GM10248 (cell line): ENCODE results near the gene NUP62.
"Not testable (repeated sequence)": the region's sequence is repeated elsewhere in the genome, so short reads cannot be mapped to it uniquely, and the experiment has no call there.

Experiments used
- CTCF ChIA-PET: fragments of 300-600 bp; sonication (Branson Sonifier 250); formaldehyde crosslinking; extraction: SDS; loops from one replicate; lab custom pipeline; 2021; ENCODE audit warnings: antibody characterized with exemption; lab: Yijun Ruan, JAX
- POLR2A ChIA-PET: fragments of 350-650 bp; sonication (Branson Sonifier 250); formaldehyde crosslinking; extraction: SDS; loops from one replicate; lab custom pipeline; 2020; ENCODE audit warnings: antibody characterized with exemption; lab: Yijun Ruan, JAX
- DNase-seq: peaks from one replicate; pipeline ENCODE4 v3.0.0; 2012; ENCODE audit errors: extremely low spot score
- CTCF ChIP-seq: IDR thresholded peaks from 2 replicates; pipeline ENCODE4 v1.5.1; 2012; ENCODE audit warnings: mild to moderate bottlenecking, low read depth; ENCODE audit errors: extremely low read depth, missing control alignments, control extremely low read depth

Gene NUP62

DNA sequence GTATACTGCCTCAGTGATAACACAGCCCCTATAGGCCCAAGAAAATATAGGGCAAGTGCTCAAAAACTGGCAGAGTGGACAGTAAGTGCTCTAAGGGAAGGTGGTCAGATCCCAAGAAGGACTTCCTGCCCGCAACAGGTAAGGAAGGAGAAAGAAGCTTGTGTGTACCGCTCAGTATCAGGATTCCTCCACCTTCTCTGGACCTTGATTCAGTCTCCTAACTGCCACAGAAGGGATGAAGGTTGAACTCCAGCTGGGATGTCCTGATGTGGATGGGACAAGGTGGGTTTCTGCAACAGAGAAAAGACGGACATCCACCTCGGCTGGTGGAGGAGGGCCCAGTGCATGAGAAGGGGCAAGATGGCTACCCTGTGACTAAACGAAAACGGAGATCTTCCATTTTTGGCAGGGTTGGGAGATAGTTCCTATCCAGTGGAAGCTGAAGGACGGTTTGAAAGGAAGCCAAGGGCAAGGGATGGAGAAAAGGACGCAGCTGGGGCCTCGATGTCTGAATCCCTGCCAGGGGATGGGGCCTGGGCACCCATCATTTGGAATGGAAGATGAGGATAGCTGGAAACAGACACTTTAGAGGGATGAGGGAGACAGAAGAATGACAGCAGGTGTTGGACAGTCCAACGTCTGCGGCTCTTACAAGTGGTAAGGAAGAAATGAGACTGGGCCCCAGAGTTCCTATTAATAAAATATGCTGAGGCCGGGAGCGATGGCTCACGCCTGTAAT lies 1.6 kb downstream of the NUP62 start:
- TF ChIP-seq CTCF, result no peak
- ChIA-PET CTCF (interaction anchor here (0.8 to 4.8 kb wide), 7 partner anchors 10 to 430 kb away, joined by 3 to 23 read pairs (median 3); no protein-coding TSS in a partner anchor), POLR2A (interaction anchor here (0.6 to 3.9 kb wide), 2 partner anchors 15 to 714 kb away, joined by 4 to 36 read pairs; no protein-coding TSS in a partner anchor)
- DNase-seq, result no peak

- TF ChIP-seq CTCF, result no peak
- no peak for DNase-seq
- ChIA-PET POLR2A (interaction anchor here (3.9 kb wide), 1 partner anchor 14 kb away, joined by 36 read pairs; no protein-coding TSS in a partner anchor), CTCF (interaction anchor here (0.7 to 4.8 kb wide), 3 partner anchors 8 to 36 kb away, joined by 3 to 23 read pairs (median 5); no protein-coding TSS in a partner anchor)
Measured at GRCh38 chr19:49926515-49926914, 2.8 kb downstream of the NUP62 start.

DNA sequence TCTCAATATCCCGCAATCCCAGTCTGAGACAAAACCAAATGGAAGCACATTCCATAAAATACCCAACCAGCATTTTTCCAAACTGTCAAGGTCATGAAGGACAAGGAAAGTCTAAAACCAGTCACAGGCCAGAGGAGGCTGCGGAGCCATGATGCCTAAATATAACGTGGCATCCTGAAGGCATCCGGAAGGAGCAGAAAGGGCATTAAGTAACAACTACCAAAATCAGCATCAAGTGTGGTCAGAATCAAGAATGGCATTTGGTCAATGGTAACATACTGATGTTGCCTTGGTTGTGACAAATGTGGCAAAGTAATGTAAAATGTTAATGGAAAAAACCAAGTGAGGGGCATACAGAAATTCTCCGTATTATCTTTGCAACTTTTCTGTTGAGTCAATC lies 3.8 kb downstream of the NUP62 start:
- ChIA-PET CTCF (no interaction called here), POLR2A (no interaction called here)
- TF ChIP-seq CTCF, result no peak
- DNase-seq, result no peak

DNA sequence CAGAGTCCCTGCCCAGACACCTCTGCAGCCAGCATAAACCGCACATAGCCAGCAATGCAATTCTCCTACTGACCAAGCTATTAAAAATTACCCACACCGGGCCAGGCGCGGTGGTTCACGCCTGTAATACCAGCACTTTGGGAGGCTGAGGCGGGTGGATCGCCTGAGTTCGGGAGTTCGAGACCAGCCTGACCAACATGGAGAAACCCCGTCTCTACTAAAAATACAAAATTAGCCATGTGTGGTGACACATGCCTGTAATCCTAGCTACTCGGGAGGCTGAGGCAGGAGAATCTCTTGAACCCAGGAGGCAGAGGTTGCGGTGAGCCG lies 4.5 kb downstream of the NUP62 start:
- POLR2A ChIA-PET, result not testable (repeated sequence)
- CTCF ChIA-PET, result interaction anchor here (0.9 to 1.2 kb wide), 2 partner anchors 10 to 30 kb away, joined by 3 to 4 read pairs; no protein-coding TSS in a partner anchor

DNA sequence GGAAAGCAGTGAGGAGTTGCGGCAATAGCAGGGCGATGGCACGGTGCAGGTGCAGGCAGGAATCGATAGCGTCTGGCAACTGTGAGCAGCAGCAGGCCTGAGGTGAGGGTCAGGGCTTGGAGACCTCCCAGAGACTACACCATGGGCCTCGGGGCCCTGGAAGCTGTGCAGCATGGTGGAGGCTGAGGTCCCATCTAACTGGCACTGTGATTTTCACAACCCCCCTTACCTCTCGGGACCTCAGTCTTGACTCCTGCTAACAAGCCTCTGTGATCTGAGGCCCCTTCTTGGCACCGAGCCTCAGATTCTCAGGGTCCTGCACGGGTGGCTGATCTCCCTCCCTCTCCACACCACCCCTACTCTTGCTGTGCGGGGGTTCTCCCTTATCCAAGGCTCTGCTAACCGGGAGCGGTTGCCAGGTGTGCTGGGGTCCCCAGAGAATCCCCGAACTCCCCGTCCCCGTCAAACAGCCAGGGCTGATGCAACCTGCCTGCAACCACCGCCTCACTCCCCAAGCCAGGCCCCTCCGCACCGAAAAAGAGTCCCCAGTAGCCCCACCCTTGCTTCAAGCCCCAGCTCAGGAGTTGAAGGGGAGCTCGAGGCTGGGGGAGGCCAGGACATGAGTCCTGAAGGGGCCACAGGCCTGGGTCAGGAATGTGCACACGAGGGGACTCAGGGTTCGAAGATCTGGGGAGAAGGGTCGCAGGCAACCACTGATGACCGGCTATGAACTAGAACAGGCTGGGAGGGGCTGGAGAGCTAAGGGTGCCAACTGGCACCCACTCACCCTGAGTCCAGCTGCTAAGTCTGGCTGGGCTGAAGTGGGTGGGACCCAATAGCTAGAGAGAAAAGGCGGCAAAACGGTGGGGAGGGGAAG lies 5.1 kb downstream of the NUP62 start:
- no peak for DNase-seq
- ChIA-PET POLR2A (no interaction called here), CTCF (interaction anchor here (0.9 to 1.2 kb wide), 2 partner anchors 9 to 29 kb away, joined by 3 to 4 read pairs; no protein-coding TSS in a partner anchor)
- no peak for TF ChIP-seq CTCF

More for the DNA sequence above, 4.5 kb downstream of the NUP62 start:
- DNase-seq, result not testable (repeated sequence)

- CTCF ChIA-PET, result interaction anchor here (1.2 to 1.5 kb wide), 2 partner anchors 28 to 29 kb away, joined by 3 to 4 read pairs; no protein-coding TSS in a partner anchor
- no peak for DNase-seq
- no peak for TF ChIP-seq CTCF
- POLR2A ChIA-PET, result no interaction called here
Measured at GRCh38 chr19:49923055-49924003, 6.0 kb downstream of the NUP62 start.
